DMS153 (cell line): ENCODE data around the gene TGFB1.
A peak's percentile ranks its signal among the peaks of the same experiment; 100 is the strongest.
"Not testable (repeated sequence)": the region's sequence is repeated elsewhere in the genome, so short reads cannot be mapped to it uniquely, and the experiment has no call there.

ENCODE experiments used
- DNase-seq: peaks from one replicate; lab custom pipeline; 2025; lab: John Stamatoyannopoulos, UW

TGFB1 gene

GRCh38 chr19:41300555-41300954, 53.2 kb downstream of the TGFB1 start:
- DNase-seq = no peak

- no peak for DNase-seq
Observed at GRCh38 chr19:41299755-41300089, 54.0 kb downstream of the TGFB1 start.

- DNase-seq = no peak
Observed at GRCh38 chr19:41299046-41299754, 54.5 kb downstream of the TGFB1 start.

- peak; percentile 9 for DNase-seq
Observed at GRCh38 chr19:41298348-41298964, 55.3 kb downstream of the TGFB1 start.

GRCh38 chr19:41297628-41298347, 55.9 kb downstream of the TGFB1 start:
- DNase-seq = no peak

GRCh38 chr19:41296433-41296871, 57.3 kb downstream of the TGFB1 start:
- no peak for DNase-seq

GRCh38 chr19:41295499-41295898, 58.2 kb downstream of the TGFB1 start:
- DNase-seq = no peak

GRCh38 chr19:41294393-41294792, 59.3 kb downstream of the TGFB1 start:
- no peak for DNase-seq

GRCh38 chr19:41289814-41290213, 63.9 kb downstream of the TGFB1 start:
- not testable (repeated sequence) for DNase-seq

- DNase-seq = no peak
Observed at GRCh38 chr19:41288673-41289530, 64.8 kb downstream of the TGFB1 start.
